Measurements from ENCODE around the gene CST2. TPM values are rescaled to one million over a fixed set of nuclear protein-coding genes. Genes with fewer than 3 reads are reported as not detected.

The CST2 gene
- total RNA-seq, 1 experiment from 2014 or later = not detected

GRCh38 chr20:23783447-23783846 lies 43.1 kb downstream of the CST2 start:
- H3K27me3 ChIP-seq (ENCODE audit: insufficient read depth, low read length) = no peaks in the 10 kb centered on the region
- H3K14ac ChIP-seq (ENCODE audit: insufficient read depth, low read length) = no peak overlapping the region
- H2AFZ ChIP-seq (ENCODE audit: low read length) = no peak overlapping the region
- no peak overlapping the region for H3K9ac ChIP-seq (ENCODE audit: extremely low read depth, insufficient read length, low read length)
- H3K79me1 ChIP-seq (ENCODE audit: insufficient read depth, low read depth, low read length, poor library complexity, severe bottlenecking) = no peaks in the 10 kb centered on the region
- H3K23ac ChIP-seq (ENCODE audit: insufficient read length, low read depth, low read length) = no peak overlapping the region
- no peak overlapping the region for H3K18ac ChIP-seq (ENCODE audit: insufficient read length, low read depth, low read length)
- H3K27ac ChIP-seq (ENCODE audit: insufficient read length, low read depth, low read length) = no peak overlapping the region
- WGBS (ENCODE audit: extremely low coverage, insufficient read length, low lambda C conversion rate) = no CpG with 5 or more reads among the region's 1 CpG
- H2BK5ac ChIP-seq (ENCODE audit: insufficient read length, low read length) = no peak overlapping the region
- H3K4me1 ChIP-seq (ENCODE audit: insufficient read depth, low read length) = no peaks in the 10 kb centered on the region
- H3K56ac ChIP-seq (ENCODE audit: insufficient read length, low read depth, low read length) = no peak overlapping the region
- Mint-ChIP-seq H3K9me3 (peaks cover 0 to 4% of the 10 kb centered on the region in 2 experiments; a peak in 3 of 5 replicates), H3K27me3 (ENCODE audit: low read depth) (peaks cover 11% of the 10 kb centered on the region), H3K27ac (no peak overlapping the region), H3K4me3 (no peak overlapping the region), H3K36me3 (ENCODE audit: insufficient read depth in 1 of 3, low read depth in 3 of 3) (no peaks in the 10 kb centered on the region), H3K4me1 (no peaks in the 10 kb centered on the region)
- no peak overlapping the region for H3K4ac ChIP-seq (ENCODE audit: low read depth, low read length)
- H2BK12ac ChIP-seq (ENCODE audit: insufficient read length, low read depth, low read length) = no peak overlapping the region
- no peak for DNase-seq
- H3K4me2 ChIP-seq (ENCODE audit: insufficient read depth, insufficient read length, low read length) = no peak overlapping the region
- H2BK15ac ChIP-seq (ENCODE audit: low read depth, low read length) = no peak overlapping the region
- TF ChIP-seq, protein P1, sequence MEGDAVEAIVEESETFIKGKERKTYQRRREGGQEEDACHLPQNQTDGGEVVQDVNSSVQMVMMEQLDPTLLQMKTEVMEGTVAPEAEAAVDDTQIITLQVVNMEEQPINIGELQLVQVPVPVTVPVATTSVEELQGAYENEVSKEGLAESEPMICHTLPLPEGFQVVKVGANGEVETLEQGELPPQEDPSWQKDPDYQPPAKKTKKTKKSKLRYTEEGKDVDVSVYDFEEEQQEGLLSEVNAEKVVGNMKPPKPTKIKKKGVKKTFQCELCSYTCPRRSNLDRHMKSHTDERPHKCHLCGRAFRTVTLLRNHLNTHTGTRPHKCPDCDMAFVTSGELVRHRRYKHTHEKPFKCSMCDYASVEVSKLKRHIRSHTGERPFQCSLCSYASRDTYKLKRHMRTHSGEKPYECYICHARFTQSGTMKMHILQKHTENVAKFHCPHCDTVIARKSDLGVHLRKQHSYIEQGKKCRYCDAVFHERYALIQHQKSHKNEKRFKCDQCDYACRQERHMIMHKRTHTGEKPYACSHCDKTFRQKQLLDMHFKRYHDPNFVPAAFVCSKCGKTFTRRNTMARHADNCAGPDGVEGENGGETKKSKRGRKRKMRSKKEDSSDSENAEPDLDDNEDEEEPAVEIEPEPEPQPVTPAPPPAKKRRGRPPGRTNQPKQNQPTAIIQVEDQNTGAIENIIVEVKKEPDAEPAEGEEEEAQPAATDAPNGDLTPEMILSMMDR (conservative IDR thresholded peaks at IDR 0.05) = no peak
- H4K20me1 ChIP-seq (ENCODE audit: control insufficient read depth, insufficient read depth, insufficient read length) = no peaks in the 10 kb centered on the region
- no peaks in the 10 kb centered on the region for H3K23me2 ChIP-seq (ENCODE audit: insufficient read length, low read depth, low read length, poor library complexity, severe bottlenecking)
- H2AK5ac ChIP-seq (ENCODE audit: insufficient read length, low read length) = no peak overlapping the region
- H2BK20ac ChIP-seq (ENCODE audit: low read depth, low read length, poor library complexity, severe bottlenecking) = no peak overlapping the region
- no peaks in the 10 kb centered on the region for H3K9me3 ChIP-seq (ENCODE audit: control insufficient read depth, low read depth, low read length)
- no peak overlapping the region for H4K5ac ChIP-seq (ENCODE audit: insufficient read length, low read depth, low read length)
- no peak overlapping the region for H2BK120ac ChIP-seq (ENCODE audit: low read depth, low read length, poor library complexity, severe bottlenecking)
- H3K79me2 ChIP-seq (ENCODE audit: insufficient read depth, low read length) = no peaks in the 10 kb centered on the region
- no peak overlapping the region for H3T11ph ChIP-seq (ENCODE audit: low read length)
- H4K8ac ChIP-seq (replicated peaks; ENCODE audit: insufficient read length, low read depth, low read length) = no peak overlapping the region
- H4K91ac ChIP-seq (ENCODE audit: insufficient read length, low read depth, low read length) = no peak overlapping the region
